ENCODE results near the gene DCBLD2.

DNA sequence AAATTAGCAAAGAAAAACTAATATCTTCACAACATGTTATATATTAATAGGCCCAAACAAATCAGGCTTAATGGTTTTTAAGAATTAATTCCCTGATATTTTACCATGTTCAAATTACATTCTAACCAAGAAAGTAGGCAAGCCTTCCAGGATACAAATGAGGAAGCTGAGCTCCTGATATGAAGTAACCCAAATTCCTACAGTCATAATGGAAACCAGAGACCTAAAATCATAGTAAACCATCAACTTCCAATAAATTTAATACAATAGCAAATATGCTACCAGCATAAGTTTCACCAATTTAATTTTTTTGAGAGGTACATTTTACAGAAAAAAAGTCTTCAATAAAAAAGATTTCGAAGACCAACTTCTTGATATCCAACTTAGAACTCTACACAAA lies 3.8 kb downstream of the DCBLD2 start:
- TF ChIP-seq, protein P1, sequence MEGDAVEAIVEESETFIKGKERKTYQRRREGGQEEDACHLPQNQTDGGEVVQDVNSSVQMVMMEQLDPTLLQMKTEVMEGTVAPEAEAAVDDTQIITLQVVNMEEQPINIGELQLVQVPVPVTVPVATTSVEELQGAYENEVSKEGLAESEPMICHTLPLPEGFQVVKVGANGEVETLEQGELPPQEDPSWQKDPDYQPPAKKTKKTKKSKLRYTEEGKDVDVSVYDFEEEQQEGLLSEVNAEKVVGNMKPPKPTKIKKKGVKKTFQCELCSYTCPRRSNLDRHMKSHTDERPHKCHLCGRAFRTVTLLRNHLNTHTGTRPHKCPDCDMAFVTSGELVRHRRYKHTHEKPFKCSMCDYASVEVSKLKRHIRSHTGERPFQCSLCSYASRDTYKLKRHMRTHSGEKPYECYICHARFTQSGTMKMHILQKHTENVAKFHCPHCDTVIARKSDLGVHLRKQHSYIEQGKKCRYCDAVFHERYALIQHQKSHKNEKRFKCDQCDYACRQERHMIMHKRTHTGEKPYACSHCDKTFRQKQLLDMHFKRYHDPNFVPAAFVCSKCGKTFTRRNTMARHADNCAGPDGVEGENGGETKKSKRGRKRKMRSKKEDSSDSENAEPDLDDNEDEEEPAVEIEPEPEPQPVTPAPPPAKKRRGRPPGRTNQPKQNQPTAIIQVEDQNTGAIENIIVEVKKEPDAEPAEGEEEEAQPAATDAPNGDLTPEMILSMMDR (IDR thresholded peaks at IDR 0.05): no peak
- TF ChIP-seq POLR2A (IDR thresholded peaks at IDR 0.05): no peak

Data from body of pancreas (tissue), 4 donors.